Renal pelvis (tissue), 4 donors: ENCODE data around the gene ZNF280A. TPM values are rescaled to one million over a fixed set of nuclear protein-coding genes. Genes with fewer than 3 reads are reported as not detected.
"Not testable (repeated sequence)": the region's sequence is repeated elsewhere in the genome, so short reads cannot be mapped to it uniquely, and the experiment has no call there.

Experiments used
- DNase-seq: peaks from one replicate; pipeline ENCODE4 v3.0.0-alpha.2; 2013
- polyA plus RNA-seq, 3 donors: library from polyadenylated mRNA; unstranded; fragments of 120-200 nt; gene quantifications; one replicate each; pipeline ENCODE4 v1.2.1, GENCODE V29; 2013; ENCODE audit not compliant: insufficient read length in 3 of 3

ZNF280A gene
- polyA plus RNA-seq, 3 donors = not detected

- DNase-seq = not testable (repeated sequence)
These were observed 51.1 kb downstream of the ZNF280A start for GRCh38 chr22:22468794-22469469.

DNA sequence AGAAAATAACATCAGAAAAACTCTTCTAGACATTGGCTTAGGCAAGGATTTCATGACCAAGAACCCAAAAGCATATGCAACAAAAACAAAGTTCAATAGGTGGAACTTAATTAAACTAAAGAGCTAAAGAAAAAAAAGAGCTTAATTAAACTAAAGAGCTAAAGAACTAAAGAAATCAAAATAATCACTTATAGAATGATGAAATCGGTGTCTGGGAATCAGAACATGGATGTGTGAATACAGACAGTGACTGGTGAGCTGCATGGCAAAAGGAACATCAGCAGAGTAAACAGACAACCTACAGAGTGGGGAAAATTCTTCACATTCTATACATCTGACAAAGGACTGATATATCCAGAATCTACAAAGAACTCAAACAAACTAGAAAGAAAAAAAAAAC lies 53.0 kb downstream of the ZNF280A start:
- DNase-seq = no peak

GRCh38 chr22:22465782-22466181 lies 54.3 kb downstream of the ZNF280A start:
- DNase-seq = no peak

DNA sequence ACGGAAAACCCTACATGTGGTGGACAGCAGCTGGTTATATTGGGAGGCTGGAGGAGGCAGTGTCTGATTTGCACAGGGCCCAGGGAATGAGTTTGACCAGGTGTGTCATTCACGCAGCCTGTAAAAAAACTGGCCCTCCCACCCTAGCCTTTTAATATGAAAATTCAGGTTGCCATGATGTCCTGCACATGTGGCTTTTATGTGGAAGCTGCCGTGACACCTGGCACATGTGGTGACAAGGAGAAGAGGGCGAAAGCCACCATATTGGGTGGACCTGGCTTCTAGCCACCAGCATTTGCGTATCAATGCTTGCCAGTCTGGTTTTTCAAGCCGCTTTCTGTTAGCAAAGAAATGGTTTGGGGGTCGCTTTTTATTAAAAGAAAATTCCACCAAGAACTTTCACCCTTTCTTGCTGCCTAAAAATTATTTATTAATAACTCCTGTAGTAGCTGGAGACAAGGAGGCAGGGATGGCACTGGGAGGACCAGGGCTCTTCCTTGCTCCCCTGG lies 54.9 kb downstream of the ZNF280A start:
- DNase-seq = no peak

- DNase-seq = no peak
These were observed 55.5 kb downstream of the ZNF280A start for GRCh38 chr22:22464541-22465054.

- peak; percentile 76 for DNase-seq
These were observed 56.1 kb downstream of the ZNF280A start for GRCh38 chr22:22463855-22464540.

Other genes starting within 250 kb of the ZNF280A start
- 1 to 10 TPM; 3.6 to 5.2 (median 4.6) TPM for gene ZNF280B, start 11.5 kb downstream of the ZNF280A start, polyA plus RNA-seq
- 1 to 10 TPM in 1 of 3 donors, under 1 TPM in 2; 0.90 to 1.6 (median 0.94) TPM for gene PRAME, start 39.0 kb upstream of the ZNF280A start, polyA plus RNA-seq
- not detected for gene GGTLC2, start 124.3 kb upstream of the ZNF280A start, polyA plus RNA-seq